RPMI7951 (cell line): ENCODE results near the gene SPTLC3. TPM values are rescaled to one million over a fixed set of nuclear protein-coding genes. Genes with fewer than 3 reads are reported as not detected.
"Not testable (repeated sequence)": the region's sequence is repeated elsewhere in the genome, so short reads cannot be mapped to it uniquely, and the experiment has no call there.

Experiments used
- DNase-seq: peaks from one replicate; pipeline ENCODE4 v3.0.0-alpha.2; 2012; ENCODE audit warnings: low read depth
- total RNA-seq: library from RNA; depleted of rRNA; stranded (reverse); fragments of >200 nt; shearing (Covaris generic); gene quantifications from 2 replicates; pipeline ENCODE4 v1.2.3, GENCODE V29; 2014; rRNA removed

Gene SPTLC3
- 11.4 and 16.6 TPM in 2 replicates for total RNA-seq

DNA sequence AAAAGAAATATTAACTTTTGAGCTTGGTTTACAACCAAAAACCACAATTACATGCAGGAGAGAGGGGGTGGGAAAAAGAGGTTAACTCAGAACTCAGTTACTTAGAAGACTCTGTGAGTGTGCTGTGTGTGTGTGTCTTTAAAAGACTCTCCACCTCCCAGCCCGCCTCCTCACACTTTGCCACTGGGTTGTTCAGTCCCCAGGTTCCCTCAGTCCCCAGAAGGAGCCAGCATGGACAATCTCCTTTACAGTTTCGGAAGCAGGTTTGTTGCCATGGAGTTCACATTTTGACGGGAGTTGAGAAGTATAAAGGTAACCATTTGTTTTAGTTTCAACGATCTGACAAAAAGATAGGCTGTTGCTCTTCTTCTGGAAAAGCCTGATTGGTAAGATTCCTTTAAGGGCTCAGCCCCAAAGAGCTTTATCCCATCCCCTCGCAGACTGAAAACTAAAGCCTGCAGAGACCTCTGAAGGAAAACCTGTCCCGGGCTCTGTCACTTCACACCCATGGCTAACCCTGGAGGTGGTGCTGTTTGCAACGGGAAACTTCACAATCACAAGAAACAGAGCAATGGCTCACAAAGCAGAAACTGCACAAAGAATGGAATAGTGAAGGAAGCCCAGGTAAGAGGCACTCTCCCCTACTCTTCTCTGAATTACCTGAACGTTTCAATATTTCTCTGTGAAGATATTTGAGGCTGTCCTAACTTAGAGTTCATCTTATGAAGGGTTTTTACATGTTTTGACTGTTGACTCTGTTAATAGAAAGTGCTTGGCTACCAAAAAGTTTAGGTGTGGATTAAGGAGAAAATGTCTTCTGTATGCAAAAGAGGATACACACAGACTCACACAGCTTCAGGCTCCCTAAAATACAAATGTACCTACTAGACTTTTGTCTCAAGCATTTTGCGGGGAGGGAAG, at the start of gene SPTLC3:
Gene SPTLC3, plus strand, starts transcription at position 212 of the 921 bp plus-strand sequence. Its CDS starts 296 bp downstream, at position 508.
- peak; percentile 68 for DNase-seq

DNA sequence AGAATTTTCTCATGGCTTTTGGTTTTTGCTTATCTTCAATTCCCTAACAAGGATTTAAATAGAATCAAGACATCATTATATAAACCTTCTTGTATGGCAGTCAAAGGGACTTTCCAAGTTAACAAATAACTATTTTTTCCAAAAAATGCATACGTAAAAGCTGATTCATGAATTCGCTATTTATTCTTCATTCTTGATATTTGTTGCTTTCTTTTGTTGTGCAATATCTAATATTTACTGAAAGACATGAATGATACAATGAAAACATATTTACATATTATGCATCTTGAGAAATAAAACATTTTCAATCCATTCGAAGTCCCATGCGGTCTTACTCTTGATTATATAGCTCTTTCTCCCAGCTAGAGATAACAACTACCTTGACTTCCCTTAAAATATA, 47.0 kb upstream of the SPTLC3 start:
- DNase-seq: no peak

DNA sequence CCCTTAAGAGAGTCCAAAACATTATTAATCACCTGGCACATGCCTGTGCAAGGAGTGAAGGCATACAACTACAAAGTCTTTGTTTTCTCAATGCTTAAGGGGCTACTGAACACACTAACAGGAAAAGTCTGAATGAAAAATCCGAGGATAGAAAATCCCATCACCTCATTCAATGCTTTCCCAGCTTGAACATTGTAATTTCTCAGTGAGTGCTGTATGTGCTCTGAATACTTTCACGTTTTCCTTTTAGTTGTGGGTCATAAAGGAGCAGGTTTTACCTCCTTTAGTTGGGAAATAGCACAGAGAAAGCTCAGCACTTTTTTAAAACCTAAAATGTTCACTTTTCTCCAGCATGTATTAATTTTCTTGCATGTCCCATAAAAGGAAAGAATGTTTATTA, 45.9 kb upstream of the SPTLC3 start:
- DNase-seq: no peak

DNA sequence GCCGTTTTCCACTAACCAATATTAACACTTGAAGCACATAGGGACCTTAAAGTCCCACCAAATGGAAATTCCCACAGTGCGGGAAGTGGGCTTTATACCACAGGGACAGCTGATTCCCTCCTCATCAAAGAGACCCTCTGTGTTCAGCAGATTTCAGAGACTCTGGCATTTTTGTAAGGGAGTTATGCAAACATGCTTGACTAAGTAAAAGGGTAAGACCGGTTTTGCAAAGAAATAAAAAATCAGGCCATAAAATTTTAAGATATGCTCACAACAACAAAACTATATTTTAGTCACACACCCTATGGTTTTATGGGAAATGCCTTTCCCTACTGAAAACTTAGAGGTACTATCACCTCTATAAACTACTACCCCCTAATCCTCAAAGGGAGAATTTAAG, 45.4 kb upstream of the SPTLC3 start:
- no peak for DNase-seq

DNA sequence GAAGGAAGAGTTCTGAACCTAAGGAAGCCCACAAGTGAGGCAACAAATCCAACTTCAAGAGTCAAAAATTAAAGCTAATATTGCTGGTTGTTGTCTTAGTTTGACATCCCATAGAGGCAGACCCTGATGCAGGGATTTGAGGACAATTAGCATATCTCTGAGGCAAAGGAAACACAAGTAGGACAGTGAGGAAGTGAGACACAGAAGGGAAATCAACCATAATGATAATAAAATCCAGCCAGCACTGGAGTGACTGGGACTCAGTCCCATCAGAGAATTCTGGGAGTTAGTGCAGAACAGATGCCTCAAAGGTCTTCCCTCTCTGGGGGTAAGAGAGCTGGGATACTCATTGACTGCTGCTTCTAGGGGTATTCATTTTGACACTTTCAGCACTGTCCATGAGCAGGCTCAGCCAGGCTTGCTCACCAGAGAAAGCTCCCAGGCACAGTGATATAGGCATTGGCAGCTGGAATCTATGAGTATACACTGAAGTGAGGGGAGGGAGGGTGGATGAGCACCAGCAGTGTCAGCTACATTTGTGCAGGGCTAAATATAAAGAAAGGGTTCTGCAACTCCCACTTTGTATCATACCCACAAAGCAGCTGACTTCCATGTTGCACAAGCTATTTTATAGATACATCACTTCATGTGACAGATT, 43.4 kb upstream of the SPTLC3 start:
- no peak for DNase-seq

DNA sequence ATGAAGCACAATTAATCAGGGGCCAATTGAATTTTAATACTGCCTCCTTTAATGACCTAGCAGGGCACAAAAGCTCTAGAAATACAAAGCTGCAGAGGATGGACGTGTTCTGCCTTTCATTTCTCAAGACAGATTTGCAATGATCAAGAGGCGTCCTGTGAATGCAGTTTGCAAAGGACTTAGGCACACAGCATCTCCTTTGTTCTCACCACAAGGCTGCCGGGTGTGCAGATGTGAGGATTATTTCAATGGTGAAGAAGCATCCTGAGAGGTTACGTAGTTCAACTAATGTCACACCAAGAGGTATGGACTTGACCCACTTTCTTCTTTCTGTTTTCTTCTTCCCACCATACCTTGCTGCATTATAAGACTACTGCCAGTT, 42.9 kb upstream of the SPTLC3 start:
- no peak for DNase-seq

DNA sequence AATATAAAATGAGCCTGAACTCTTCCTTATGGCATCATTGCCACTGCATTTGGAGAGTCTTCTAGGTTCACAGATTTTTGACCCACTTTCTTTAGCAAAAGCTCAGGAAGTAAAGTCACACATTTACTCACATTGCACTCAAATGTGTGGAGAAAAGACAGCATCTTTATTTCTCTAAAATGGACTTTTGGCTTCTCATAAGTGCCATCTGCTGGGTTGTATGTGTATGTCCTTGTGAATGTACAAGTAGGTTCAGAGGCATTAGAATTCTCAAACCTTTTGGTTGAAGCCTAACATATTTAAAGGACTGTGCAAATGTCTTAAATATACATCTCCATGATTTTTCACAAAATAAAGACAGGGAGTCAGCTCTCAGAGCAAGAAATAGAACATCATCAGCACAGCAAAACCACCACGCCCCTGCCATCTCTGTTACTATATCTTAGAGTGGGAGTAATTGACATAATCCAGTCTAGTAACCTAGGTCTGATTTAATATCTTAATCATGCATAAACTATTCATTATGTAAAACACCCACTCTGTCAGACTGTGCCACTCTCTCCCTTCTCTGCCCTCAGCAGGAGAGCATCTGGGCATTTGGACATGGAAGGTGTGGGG, 42.2 kb upstream of the SPTLC3 start:
- peak; percentile 64 for DNase-seq

DNA sequence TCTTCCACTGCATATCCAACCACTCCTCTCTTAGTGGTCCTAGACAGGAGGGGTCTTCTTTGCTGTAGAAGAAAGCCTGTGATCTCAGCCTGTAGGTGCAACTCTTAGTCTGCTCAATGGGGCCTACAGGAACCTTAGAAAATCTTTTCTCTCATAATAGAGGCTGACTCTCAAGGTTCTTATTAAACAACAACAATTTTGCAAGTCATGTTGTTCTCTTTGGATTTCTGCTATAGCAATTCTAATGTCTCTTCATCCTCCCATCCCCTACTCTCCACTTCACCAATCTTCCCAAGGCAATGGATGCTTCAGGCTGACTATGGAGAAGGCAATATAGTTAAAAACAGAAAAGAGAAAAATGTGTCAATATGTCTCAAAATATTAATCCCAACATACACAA, 40.8 kb upstream of the SPTLC3 start:
- no peak for DNase-seq

DNA sequence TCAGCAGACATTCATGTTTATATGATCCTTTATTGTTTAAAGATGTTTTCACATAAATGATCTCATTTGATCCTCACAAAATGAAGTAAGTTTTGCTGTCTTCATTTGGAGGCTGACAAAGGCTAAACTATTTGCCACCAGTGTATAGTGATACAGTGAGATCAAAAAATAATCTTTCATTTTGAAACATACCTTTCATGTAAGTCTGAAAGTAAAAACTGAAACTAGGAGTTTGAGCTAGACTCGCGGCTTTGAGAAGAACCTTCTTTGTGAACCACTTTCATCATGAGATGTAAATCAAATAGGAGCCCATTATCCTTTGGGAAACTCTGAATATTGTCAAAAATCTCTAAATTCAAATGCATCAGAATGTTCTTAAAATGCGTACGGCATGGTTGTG, 40.3 kb upstream of the SPTLC3 start:
- no peak for DNase-seq

DNA sequence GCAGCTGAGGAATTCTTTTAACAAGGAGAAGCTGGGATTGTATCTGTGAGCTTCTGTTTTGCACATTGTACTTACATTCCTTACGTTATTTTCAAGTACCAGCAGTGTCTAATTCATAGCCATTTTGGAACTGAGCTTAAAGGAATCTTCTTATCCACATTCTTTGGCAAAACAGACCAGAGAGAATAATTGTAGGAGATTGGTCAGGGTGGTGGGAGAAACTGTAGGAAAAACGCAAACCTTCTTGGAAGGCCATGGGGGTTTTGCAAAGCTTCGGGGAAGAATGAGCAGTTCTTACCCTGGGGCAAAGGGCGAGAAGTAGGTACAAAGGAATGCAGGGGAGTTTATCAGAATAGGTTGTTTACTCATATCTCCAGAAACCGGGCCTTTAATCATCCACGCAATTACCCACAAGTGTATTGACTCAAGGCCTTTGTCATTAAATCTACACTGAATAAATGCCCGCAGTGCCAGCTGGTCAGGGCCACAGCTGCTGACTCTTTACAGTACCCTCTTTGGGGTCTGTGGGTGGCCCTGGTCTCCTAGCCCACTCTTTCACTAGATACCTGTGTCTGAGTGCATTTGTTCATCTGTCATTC, 39.6 kb upstream of the SPTLC3 start:
- peak; percentile 82 for DNase-seq

DNA sequence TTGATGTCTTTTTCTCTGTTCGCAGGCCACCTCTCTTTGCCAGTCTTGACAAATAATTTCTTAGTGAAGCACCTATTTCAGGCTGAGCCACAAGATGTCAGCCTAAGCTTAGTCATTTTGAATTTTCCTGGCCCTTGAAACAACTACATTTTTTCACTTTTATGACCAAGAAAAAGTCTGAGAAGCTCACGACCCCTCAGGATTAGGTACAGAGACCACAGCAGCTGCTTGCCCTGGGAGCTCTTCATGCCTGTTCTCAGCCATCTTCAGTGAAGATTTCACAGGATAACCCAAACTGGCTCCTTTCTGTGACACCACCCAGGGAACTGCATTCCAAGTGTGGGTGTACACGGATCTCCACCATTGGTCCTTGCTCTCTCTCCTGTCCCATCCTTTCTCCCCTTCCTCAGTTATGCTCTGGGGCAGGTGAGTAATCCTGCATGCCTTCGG, 38.4 kb upstream of the SPTLC3 start:
- DNase-seq: peak; percentile 68

DNA sequence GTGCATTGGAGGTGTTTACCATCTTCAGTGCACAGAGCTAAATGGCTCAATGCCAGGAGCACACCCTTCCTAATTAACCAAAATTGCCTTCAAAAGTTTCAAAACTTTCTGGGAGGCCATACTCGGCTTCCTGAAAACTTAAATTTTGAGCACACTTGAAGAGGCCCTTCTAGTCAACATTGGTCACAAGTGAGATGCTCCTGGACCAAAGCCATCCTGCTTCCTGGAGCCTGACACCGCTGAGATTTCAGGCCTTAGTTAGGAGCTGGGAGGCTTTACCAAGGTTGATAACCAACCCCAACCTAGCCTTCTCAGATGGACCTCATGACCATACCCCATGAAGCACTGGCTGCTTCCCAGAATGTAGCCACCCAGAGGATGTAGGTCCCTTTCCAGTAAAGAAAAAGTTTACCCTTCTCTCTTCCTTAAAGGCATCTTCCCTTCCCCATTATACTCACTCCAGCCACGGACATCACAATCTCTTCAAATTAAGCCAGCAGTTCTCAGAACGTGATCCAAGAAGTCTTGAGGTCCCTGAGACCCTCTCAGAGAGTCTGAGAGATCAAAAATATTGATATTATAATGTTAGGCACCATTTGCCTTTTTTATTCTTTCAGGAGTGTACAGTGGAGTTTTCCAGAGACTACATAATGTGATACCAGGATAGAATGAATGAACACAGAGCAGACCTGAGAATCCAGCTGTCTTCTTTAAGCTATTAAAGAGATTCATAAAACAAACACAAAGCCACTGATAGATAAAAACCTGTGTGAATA, 32.8 kb upstream of the SPTLC3 start:
- no peak for DNase-seq

DNA sequence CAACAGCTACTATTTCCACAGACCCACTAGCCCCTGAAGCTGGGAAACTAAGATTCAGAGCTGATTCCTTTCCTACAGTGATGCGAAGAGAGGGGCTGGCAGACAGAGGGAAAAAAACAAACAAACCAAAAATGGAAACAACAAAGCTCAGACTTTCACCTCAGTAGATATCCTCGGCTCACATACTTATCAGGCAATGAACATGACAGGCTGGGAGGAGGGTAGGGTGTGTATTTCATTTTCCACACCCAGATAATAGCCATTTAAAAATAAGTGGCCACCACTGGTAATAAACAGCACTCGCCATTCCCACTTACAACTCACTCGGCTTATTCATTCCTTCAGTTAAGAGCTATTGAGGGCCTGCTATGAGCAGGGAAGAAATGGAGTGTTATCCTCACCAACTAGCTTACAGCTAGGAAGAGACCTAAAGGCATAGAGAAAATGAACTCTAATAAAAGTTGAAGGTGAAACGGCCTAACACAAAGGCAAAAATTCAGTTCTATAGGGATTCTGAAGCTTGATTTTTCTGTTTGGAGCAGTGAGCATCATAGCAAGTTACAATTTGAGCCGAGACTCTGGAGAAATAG, 32.0 kb upstream of the SPTLC3 start:
- DNase-seq: no peak

DNA sequence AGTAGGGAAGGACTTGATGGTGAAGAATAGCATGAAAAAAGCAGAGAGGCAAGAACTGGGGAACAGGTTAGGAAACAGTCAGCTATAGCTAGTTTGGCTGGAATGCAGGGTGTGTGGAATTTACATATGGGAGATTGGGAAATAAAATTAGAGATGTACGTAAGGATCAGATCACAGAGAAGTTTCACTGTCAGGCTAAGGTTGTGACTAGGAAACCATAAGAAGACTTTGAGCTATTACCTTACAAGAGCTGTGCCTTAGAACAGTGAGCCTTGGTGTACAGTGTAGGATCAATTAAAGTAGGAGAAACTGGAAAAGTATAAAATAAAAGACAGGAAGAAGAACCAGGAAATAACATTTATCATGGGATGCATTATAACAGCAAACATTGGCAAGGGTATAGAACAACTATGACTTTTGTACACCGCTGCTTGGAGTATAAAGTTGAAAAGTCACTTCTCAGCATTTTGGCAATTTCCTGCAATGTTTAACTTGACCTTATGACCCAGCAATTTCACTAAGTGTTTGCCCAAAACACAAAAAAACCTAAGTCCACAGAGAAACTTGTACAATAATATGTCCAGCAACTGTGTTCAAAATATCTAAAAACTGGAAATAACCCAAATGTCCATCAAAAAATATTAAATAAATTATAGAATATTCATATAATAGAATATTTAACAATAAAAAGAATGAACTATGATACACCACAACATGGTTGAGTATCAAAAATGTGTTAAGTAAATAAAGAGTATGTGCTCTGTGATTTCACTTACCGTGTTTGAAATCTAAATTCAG, 31.2 kb upstream of the SPTLC3 start:
- no peak for DNase-seq

DNA sequence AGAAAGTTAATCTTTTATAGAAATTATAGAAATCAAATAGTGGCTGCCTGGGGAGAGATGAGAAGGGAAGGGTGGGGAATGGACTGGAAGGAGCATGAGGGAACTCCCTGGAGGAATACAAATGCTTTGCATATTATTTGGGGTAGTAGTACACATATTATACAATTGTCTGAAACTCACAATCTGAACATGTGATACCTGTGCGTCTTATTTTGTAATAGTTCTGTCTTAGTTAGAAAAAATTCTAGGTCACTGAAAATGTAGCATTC, 30.7 kb upstream of the SPTLC3 start:
- no peak for DNase-seq

DNA sequence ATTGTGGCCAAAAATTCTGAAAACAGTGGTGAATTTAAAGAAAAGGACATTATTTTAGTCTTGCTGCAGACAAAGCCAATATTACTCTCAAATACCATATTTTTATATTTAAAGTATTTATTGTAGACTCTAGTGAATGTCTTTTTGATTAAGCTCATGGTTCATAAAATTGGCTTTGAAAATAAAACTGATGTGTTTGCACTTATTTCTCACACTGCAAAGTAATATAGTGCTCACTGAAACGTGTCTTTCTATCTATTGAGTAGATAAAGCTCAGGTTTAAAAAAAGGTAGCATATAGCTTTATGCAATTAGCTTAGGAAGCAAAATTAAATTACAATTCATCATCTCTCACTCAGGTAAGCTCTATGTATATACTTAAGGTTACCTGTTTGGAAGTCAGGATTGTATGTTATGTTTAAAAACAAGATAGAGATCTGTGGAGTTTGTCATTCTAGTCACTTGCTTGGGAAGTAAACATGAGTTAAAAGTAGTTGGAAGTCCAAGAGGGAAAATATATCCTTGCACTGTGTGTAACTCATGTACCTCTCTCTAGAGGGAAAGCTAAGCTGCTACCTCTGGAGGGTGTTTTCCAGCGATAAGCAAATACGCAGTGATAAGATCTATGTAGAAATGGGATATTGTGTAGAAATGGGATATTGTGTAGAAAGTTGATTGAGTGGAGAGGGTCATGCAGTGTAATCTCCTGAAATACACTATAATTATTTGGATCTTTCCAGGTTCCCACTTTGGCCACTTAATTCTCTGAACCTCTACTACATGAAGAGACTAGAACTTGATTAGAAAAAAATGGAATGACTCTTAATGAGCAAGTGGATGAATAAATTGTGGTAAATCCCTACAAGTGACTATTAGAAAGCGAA, 29.9 kb upstream of the SPTLC3 start:
- no peak for DNase-seq

DNA sequence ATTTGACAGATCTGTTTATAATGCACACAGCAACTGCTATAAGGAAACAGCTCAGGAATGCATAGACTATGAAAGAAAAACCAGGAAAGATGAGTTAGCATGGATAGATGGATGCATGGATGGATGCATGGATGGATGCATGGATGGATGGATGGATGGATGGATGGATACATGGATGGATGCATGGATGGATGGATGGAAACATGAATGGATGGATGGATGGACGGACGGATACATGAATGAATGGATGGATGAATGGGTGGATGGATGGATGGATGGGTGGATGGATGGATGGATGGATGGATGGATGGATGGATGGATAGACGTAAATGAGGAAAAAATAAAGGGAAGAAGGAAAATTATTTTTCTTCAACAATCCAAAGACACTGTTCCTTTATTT, 29.1 kb upstream of the SPTLC3 start:
- not testable (repeated sequence) for DNase-seq

DNA sequence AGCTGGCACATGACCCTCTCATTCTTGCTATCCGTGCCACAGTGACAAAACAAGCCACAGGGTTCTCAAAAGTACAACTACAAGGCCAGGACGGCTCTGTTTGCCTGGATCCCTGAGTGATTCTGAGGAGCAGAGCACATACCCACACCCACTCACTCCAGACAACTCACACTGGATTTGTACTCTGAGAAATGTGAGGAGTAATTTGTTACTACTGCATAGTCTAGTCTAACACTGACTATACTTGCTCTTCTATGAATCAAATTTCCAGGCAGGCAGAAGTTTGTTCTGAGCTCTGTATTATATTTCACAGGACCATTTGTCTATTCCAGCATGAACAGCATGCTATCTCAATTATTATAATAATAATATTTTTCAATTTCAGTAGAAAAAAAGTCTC, 26.7 kb upstream of the SPTLC3 start:
- no peak for DNase-seq

DNA sequence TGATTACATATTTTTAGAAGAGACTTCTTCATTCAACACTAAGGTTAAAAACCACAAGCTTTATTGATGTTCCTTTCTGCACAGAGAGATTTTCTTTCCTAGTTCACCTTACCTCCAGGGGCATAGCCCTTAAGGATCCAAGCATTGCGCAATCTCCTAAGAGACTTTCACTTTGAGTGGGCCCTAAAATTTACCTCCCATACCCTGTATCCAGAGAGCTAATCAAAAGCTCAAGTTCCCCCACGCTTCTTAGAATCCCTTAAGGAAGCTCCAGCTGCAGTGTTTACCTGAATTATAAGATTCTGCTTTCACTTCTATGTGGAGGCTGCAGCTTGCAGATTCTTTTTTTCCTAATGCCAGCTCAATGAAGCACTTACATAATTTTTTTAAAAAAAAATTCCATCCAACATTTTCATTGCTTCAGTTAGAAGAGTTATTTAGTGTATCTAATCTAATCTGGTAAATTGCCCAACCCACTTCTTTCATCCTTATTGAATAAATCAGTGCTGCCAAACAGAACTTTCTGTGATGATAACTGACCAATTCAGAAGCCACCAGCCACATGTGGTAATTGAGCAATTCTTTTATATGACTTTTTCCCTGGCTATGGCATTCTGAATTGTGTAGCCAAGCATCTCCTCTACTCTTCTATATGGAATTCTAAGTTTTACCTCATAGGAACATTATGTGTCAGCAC, 24.6 kb upstream of the SPTLC3 start:
- peak; percentile 38 for DNase-seq
